Measurements from ENCODE around the gene TUBGCP3. TPM values are rescaled to one million over a fixed set of nuclear protein-coding genes. Genes with fewer than 3 reads are reported as not detected.

TUBGCP3 gene
- total and polyA plus RNA-seq, 9 of the 15 experiments (the other 6 are each of a cell fraction or from before 2014, with no cell fraction given), result 3.0 to 24.8 (median 15.2) TPM

GRCh38 chr13:112561478-112561877 lies 26.5 kb downstream of the TUBGCP3 start (continued):
- TF ChIP-seq SETDB1 (IDR thresholded peaks at IDR 0.05; ENCODE audit: low read length) (no peak), CCNT2 (IDR thresholded peaks at IDR 0.05; ENCODE audit: borderline replicate concordance, extremely low read depth, insufficient read length, low read depth, low read length) (no peak), ZNF239 (CRISPR knock-in tag; IDR thresholded peaks at IDR 0.05) (no peak), CEBPG (CRISPR knock-in tag; IDR thresholded peaks at IDR 0.05) (no peak), CEBPG (tag; conservative IDR thresholded peaks at IDR 0.05 in 1 of 2, IDR thresholded peaks at IDR 0.05 in 1 of 2) (no peak), REST (IDR thresholded peaks at IDR 0.05; ENCODE audit: borderline replicate concordance) (no peak), REST (CRISPR knock-in tag; IDR thresholded peaks at IDR 0.05; ENCODE audit: low read depth) (no peak), C11orf30 (IDR thresholded peaks at IDR 0.05; ENCODE audit: low read depth) (no peak), ZNF740 (CRISPR knock-in tag; IDR thresholded peaks at IDR 0.05) (no peak), ZNF740 (tag; IDR thresholded peaks at IDR 0.05) (no peak), ZNF408 (CRISPR knock-in tag; IDR thresholded peaks at IDR 0.05; ENCODE audit: low read depth) (no peak), ZNF311 (CRISPR knock-in tag; IDR thresholded peaks at IDR 0.05) (no peak), ARID3B (CRISPR knock-in tag; IDR thresholded peaks at IDR 0.05; ENCODE audit: borderline replicate concordance) (no peak)
